ENCODE measurements around the gene SLC25A5. TPM values are rescaled to one million over a fixed set of nuclear protein-coding genes. Genes with fewer than 3 reads are reported as not detected.
"Not testable (repeated sequence)": the region's sequence is repeated elsewhere in the genome, so short reads cannot be mapped to it uniquely, and the experiment has no call there.

SLC25A5 gene
- polyA plus RNA-seq, 1 of the 3 experiments (the other 2 are of a cell fraction) = 387 TPM

- H3K9me2 ChIP-seq = no peaks in the 10 kb centered on the region
- H2AFZ ChIP-seq (ENCODE audit: low read depth) = no peak overlapping the region
- no peaks in the 10 kb centered on the region for H3F3A ChIP-seq (replicated peaks; ENCODE audit: insufficient read depth)
- CTCF ChIA-PET = no interaction called here
- no peaks in the 10 kb centered on the region for H3K36me3 ChIP-seq (replicated peaks in 1 of 2; ENCODE audit: control insufficient read depth in 1 of 2, insufficient read depth in 2 of 2, low read length in 1 of 2)
- POLR2A ChIA-PET = no interaction called here
- no peaks in the 10 kb centered on the region; the same call in 1 of the 2 replicates for H3K27me3 ChIP-seq (ENCODE audit: insufficient read depth)
- H3K9me3 ChIP-seq = no peaks in the 10 kb centered on the region
- no peak for TF ChIP-seq ELF1 (IDR thresholded peaks at IDR 0.05)
- TF ChIP-seq USF1 (IDR thresholded peaks at IDR 0.05; ENCODE audit: borderline replicate concordance, low read depth) = no peak
- no peak for TF ChIP-seq FOSL2 (IDR thresholded peaks at IDR 0.05; ENCODE audit: borderline replicate concordance, low read depth)
- TF ChIP-seq FOXM1 (IDR thresholded peaks at IDR 0.05; ENCODE audit: low read depth) = no peak
- no peak for TF ChIP-seq RXRA (IDR thresholded peaks at IDR 0.05; ENCODE audit: borderline replicate concordance, low read depth)
- TF ChIP-seq TCF12 (IDR thresholded peaks at IDR 0.05) = no peak
- TF ChIP-seq CTCF (IDR thresholded peaks at IDR 0.05) = no peak
- no peak for TF ChIP-seq REST (IDR thresholded peaks at IDR 0.05; ENCODE audit: low read depth, low read length)
- no peak for TF ChIP-seq TEAD4 (IDR thresholded peaks at IDR 0.05; ENCODE audit: borderline replicate concordance, insufficient read depth)
- no peak for TF ChIP-seq PBX3 (IDR thresholded peaks at IDR 0.05)
- no peak for TF ChIP-seq RCOR1 (IDR thresholded peaks at IDR 0.05; ENCODE audit: low read length)
- TF ChIP-seq GABPA (IDR thresholded peaks at IDR 0.05; ENCODE audit: low read depth) = no peak
- no peak for TF ChIP-seq IRF3 (IDR thresholded peaks at IDR 0.05; ENCODE audit: low read depth, low read length)
- no peak for TF ChIP-seq GATA2 (CRISPR knock-in tag; IDR thresholded peaks at IDR 0.05)
- no peak for TF ChIP-seq RAD21 (IDR thresholded peaks at IDR 0.05; ENCODE audit: low read length)
- no peak for DNase-seq
- H3K27ac ChIP-seq (ENCODE audit: low read depth in 2 of 2, low read length in 1 of 2) = no peak overlapping the region
- H3K4me1 ChIP-seq (ENCODE audit: control insufficient read depth in 1 of 2, insufficient read depth in 2 of 2, low read depth in 1 of 2, low read length in 1 of 2) = no peaks in the 10 kb centered on the region
- WGBS (ENCODE audit: low lambda C conversion rate) = 30% methylated on average over 3 of the region's 4 CpGs
- no peak overlapping the region for H3K4me3 ChIP-seq (ENCODE audit: low read depth in 2 of 2, low read length in 1 of 2)
- H4K20me1 ChIP-seq (ENCODE audit: insufficient read depth) = no peaks in the 10 kb centered on the region
- no peak overlapping the region for H3K4me2 ChIP-seq
- H3K79me2 ChIP-seq (ENCODE audit: insufficient read depth) = no peaks in the 10 kb centered on the region
- no peak overlapping the region for H3K9ac ChIP-seq
Observed at GRCh38 chrX:119429471-119429870, 38.8 kb upstream of the SLC25A5 start.

- H3K4me2 ChIP-seq; H3K4me3 ChIP-seq (ENCODE audit: low read depth in 2 of 2, low read length in 1 of 2); H2AFZ ChIP-seq (ENCODE audit: low read depth); CTCF ChIA-PET; H3K9ac ChIP-seq; H4K20me1 ChIP-seq (ENCODE audit: insufficient read depth); H3F3A ChIP-seq (replicated peaks; ENCODE audit: insufficient read depth); H3K9me3 ChIP-seq; DNase-seq; H3K79me2 ChIP-seq (ENCODE audit: insufficient read depth); H3K4me1 ChIP-seq (ENCODE audit: control insufficient read depth in 1 of 2, insufficient read depth in 2 of 2, low read depth in 1 of 2, low read length in 1 of 2); H3K27me3 ChIP-seq (ENCODE audit: insufficient read depth); POLR2A ChIA-PET; H3K27ac ChIP-seq (ENCODE audit: low read depth in 2 of 2, low read length in 1 of 2); H3K36me3 ChIP-seq (replicated peaks in 1 of 2; ENCODE audit: control insufficient read depth in 1 of 2, insufficient read depth in 2 of 2, low read length in 1 of 2); H3K9me2 ChIP-seq: not testable (repeated sequence)
- WGBS (ENCODE audit: low lambda C conversion rate) = 65% methylated on average over 10 of the region's 17 CpGs
Observed at GRCh38 chrX:119441295-119441694, 26.9 kb upstream of the SLC25A5 start.

Measured in SK-N-SH (cell line).